Adrenal gland (tissue), 5 donors: ENCODE data around the gene NR2C1.

Source experiments
- CTCF ChIP-seq, 6 experiments: fragments of 450-650 bp in 4 of 6; fragments of 200-600 bp in 2 of 6; sonication (generic) in 1 of 6; IDR thresholded peaks; 1 replicate in 5 of 6; 2 replicates in 1 of 6; pipeline versions ENCODE4 v1.5.1 to v1.8.0; 2016 to 2021; ENCODE audit warnings: antibody characterized with exemption in 6 of 6, mild to moderate bottlenecking in 2 of 6, moderate library complexity in 1 of 6
- POLR2A ChIP-seq, 2 donors: fragments of 450-650 bp; IDR thresholded peaks; one replicate each; pipeline ENCODE4 v1.6.1; 2017; ENCODE audit warnings: antibody characterized with exemption in 2 of 2, mild to moderate bottlenecking in 2 of 2, moderate library complexity in 1 of 2
- donor health status: DM: no; HTN: no; CAD: no.

- TF ChIP-seq CTCF (IDR thresholded peaks at IDR 0.05) (no peak), POLR2A (IDR thresholded peaks at IDR 0.05) (no peak)
Observed at GRCh38 chr12:95057424-95057823, 16.0 kb downstream of the NR2C1 start.
